Measurements from ENCODE around the gene PFKL. TPM values are rescaled to one million over a fixed set of nuclear protein-coding genes. Genes with fewer than 3 reads are reported as not detected.

Gene PFKL
- total RNA-seq, 1 experiment from 2014 or later: 150 TPM

DNA sequence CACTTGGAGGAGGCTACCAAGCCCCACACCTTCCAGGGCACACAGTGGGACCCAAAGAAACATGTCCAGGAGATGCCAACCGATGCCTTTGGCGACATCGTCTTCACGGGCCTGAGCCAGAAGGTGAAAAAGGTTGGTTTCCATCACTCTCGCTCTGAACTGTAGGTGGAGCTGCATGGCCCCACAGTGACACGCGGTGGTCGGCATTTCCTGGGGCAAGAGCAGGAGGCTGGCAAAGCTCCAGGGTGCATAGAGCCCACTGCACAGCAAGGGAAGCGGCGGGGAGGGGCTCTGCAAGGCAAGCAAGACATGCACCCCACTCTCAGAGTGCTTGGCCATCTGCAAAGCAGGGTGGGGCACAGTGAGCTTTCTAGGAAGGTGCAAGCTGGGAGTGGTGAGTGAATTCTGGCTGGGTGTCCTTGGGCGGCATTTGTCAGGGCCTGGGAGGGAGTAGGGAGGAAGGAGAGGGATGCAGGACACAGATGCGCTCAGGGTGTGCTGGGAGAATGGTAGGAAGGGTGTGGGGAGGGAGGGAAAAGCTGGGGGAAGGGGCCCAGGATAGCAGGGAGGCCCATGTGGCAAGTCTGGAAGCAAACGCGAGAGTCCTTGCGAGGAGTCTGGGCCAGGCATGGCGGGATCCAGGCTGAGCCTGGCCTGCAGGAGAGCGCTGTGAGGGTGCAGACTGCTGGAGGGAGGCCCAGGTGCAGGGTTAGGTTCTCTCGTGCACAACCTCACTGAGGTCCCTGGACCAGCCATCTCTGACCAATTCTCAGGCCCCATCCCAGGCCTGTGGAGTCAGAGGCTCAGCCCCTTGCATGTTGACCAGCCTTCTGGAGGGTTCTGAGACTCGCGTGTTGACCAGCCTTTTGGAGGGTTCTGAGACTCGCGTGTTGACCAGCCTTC, 64.5 kb downstream of the PFKL start:
- Histone ChIP-seq H3K79me2 (ENCODE audit: insufficient read depth, low read length) (no peaks in the 10 kb centered on the region), H3K9me2 (ENCODE audit: insufficient read depth) (no peaks in the 10 kb centered on the region), H3K4me1 (ENCODE audit: control insufficient read depth in 1 of 2, insufficient read depth in 2 of 2, low read length in 2 of 2) (no peaks in the 10 kb centered on the region), H3K4me2 (ENCODE audit: low read length) (no peak overlapping the region), H3K27ac (ENCODE audit: low read depth, low read length) (no peak overlapping the region), H3K9me3 (ENCODE audit: control insufficient read depth in 1 of 2, insufficient read depth in 1 of 2, low read depth in 1 of 2, low read length in 2 of 2) (no peaks in the 10 kb centered on the region; a peak in 1 of 4 replicates), H3K36me3 (ENCODE audit: control insufficient read depth in 1 of 2, insufficient read depth in 2 of 2, low read length in 2 of 2) (no peaks in the 10 kb centered on the region), H3K27me3 (ENCODE audit: insufficient read depth, low read length) (no peaks in the 10 kb centered on the region), H3K9ac (ENCODE audit: low read length) (no peak overlapping the region), H3K4me3 (replicated peaks in 1 of 2; ENCODE audit: low read depth in 1 of 2, low read length in 2 of 2) (no peak overlapping the region), H4K20me1 (ENCODE audit: insufficient read depth) (no peaks in the 10 kb centered on the region), H2AFZ (ENCODE audit: low read depth, low read length, poor library complexity, severe bottlenecking) (no peak overlapping the region)
- no peak for ATAC-seq
- ChIA-PET CTCF (no interaction called here), POLR2A (no interaction called here), RAD21 (ENCODE audit: low non-redundant PET in 1 of 2, low total read pairs in 2 of 2, uncharacterized antibody in 2 of 2, unreplicated experiment in 2 of 2) (no interaction called here)
- BruUV-seq (replicated peaks): no TSS peak
- TF ChIP-seq CBX3 (IDR thresholded peaks at IDR 0.05; ENCODE audit: low read depth): no peak
- TF ChIP-seq SP1 (IDR thresholded peaks at IDR 0.05; ENCODE audit: low read depth): no peak
- TF ChIP-seq SRF (IDR thresholded peaks at IDR 0.05; ENCODE audit: low read depth): no peak
- TF ChIP-seq POLR2AphosphoS5 (IDR thresholded peaks at IDR 0.05; ENCODE audit: low read depth, low read length): no peak
- TF ChIP-seq EGR1 (IDR thresholded peaks at IDR 0.05; ENCODE audit: low read depth): no peak
- no peak for TF ChIP-seq ZBTB33 (IDR thresholded peaks at IDR 0.05; ENCODE audit: extremely low read depth, insufficient replicate concordance, low read length)
- TF ChIP-seq CEBPB (IDR thresholded peaks at IDR 0.05; ENCODE audit: low read depth): no peak
- TF ChIP-seq POLR2A (IDR thresholded peaks at IDR 0.05; ENCODE audit: borderline replicate concordance, extremely low read depth, insufficient read depth, insufficient read length): no peak
- TF ChIP-seq JUND (IDR thresholded peaks at IDR 0.05): no peak
- no peak for TF ChIP-seq EZH2phosphoT487 (IDR thresholded peaks at IDR 0.05; ENCODE audit: borderline replicate concordance)
- TF ChIP-seq REST (IDR thresholded peaks at IDR 0.05; ENCODE audit: low read depth): no peak
- no peak for TF ChIP-seq RAD21 (IDR thresholded peaks at IDR 0.05; ENCODE audit: low read depth)
- TF ChIP-seq, protein P1, sequence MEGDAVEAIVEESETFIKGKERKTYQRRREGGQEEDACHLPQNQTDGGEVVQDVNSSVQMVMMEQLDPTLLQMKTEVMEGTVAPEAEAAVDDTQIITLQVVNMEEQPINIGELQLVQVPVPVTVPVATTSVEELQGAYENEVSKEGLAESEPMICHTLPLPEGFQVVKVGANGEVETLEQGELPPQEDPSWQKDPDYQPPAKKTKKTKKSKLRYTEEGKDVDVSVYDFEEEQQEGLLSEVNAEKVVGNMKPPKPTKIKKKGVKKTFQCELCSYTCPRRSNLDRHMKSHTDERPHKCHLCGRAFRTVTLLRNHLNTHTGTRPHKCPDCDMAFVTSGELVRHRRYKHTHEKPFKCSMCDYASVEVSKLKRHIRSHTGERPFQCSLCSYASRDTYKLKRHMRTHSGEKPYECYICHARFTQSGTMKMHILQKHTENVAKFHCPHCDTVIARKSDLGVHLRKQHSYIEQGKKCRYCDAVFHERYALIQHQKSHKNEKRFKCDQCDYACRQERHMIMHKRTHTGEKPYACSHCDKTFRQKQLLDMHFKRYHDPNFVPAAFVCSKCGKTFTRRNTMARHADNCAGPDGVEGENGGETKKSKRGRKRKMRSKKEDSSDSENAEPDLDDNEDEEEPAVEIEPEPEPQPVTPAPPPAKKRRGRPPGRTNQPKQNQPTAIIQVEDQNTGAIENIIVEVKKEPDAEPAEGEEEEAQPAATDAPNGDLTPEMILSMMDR (IDR thresholded peaks at IDR 0.05 in 2 of 3, conservative IDR thresholded peaks at IDR 0.05 in 1 of 3; ENCODE audit: borderline replicate concordance in 1 of 3, insufficient read depth in 1 of 3, low read depth in 2 of 3, low read length in 2 of 3): no peak; a peak in 1 of 6 replicates
- no peak for TF ChIP-seq EZH2 (IDR thresholded peaks at IDR 0.05)
- intact Hi-C loops (cut with micrococcal nuclease): no loop called here
- DNase-seq (ENCODE audit: low read depth, low spot score): no peak

Data from HCT116 (cell line).